ENCODE measurements around the gene SLC12A7. TPM values are rescaled to one million over a fixed set of nuclear protein-coding genes. Genes with fewer than 3 reads are reported as not detected.

SLC12A7 gene
- total and polyA plus RNA-seq, 7 experiments from 2014 or later, result 6.4 to 101 (median 61.9) TPM

DNA sequence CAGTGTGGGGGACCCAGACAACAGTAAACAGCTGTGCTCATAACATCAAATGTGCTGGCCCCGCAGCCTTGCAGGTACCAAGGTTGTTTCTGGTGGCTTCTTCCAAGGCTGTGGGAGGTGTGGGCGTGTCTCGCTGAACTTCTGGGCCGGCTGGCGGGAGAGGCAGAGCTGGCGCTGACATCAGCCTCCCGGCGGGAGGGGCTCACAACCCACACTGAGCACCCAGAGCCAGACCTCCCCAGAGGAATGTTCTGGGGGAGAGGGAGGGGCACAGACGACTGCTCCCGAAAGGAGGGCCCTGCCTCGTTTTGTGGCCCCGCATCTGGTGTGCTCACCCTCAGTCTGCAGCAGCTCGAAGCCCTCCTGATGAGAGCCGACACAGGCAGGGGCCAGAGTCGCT, 6.9 kb upstream of the SLC12A7 start:
- H3K36me3 Mint-ChIP-seq, result no peaks in the 10 kb centered on the region
- CTCF ChIA-PET, result no interaction called here
- no peak overlapping the region for H3K4me3 ChIP-seq (ENCODE audit: low read length)
- H3K9me3 ChIP-seq (ENCODE audit: control insufficient read depth in 2 of 3, low read length in 3 of 3), result no peaks in the 10 kb centered on the region
- H3K4me3 Mint-ChIP-seq, result no peak overlapping the region
- intact Hi-C loops (cut with micrococcal nuclease), result no loop called here
- ATAC-seq (no peak), DNase-seq (no peak)
- no peaks in the 10 kb centered on the region for H3K9me3 Mint-ChIP-seq
- H3K27me3 ChIP-seq (ENCODE audit: control insufficient read depth in 2 of 2, insufficient read depth in 2 of 2, low read length in 2 of 2), result no peaks in the 10 kb centered on the region
- H3K27me3 Mint-ChIP-seq, result peaks cover 0 to 7% (median 0%) of the 10 kb centered on the region in 5 donors
- peaks cover 0 to 8% (median 3%) of the 10 kb centered on the region in 7 donors for H3K4me1 Mint-ChIP-seq
- H3K27ac ChIP-seq (ENCODE audit: low read depth, low read length), result no peak overlapping the region
- POLR2A ChIA-PET, result no interaction called here
- H3K36me3 ChIP-seq (ENCODE audit: control insufficient read depth in 2 of 3, insufficient read depth in 3 of 3, low read length in 3 of 3), result no peaks in the 10 kb centered on the region
- H3K4me1 ChIP-seq (ENCODE audit: control insufficient read depth in 2 of 2, insufficient read depth in 2 of 2, low read length in 2 of 2), result no peaks in the 10 kb centered on the region
- no peak overlapping the region for H3K27ac Mint-ChIP-seq

- Histone ChIP-seq H3K4me3 (ENCODE audit: low read length) (no peak overlapping the region), H3K4me1 (ENCODE audit: control insufficient read depth in 2 of 2, insufficient read depth in 2 of 2, low read length in 2 of 2) (no peaks in the 10 kb centered on the region), H3K36me3 (ENCODE audit: control insufficient read depth in 2 of 3, insufficient read depth in 3 of 3, low read length in 3 of 3) (no peaks in the 10 kb centered on the region), H3K27me3 (ENCODE audit: control insufficient read depth in 2 of 2, insufficient read depth in 2 of 2, low read length in 2 of 2) (no peaks in the 10 kb centered on the region), H3K9me3 (ENCODE audit: control insufficient read depth in 2 of 3, low read length in 3 of 3) (no peaks in the 10 kb centered on the region), H3K27ac (ENCODE audit: low read depth, low read length) (no peak overlapping the region)
- Mint-ChIP-seq H3K9me3 (no peaks in the 10 kb centered on the region), H3K4me3 (no peak overlapping the region), H3K27me3 (peaks cover 0 to 7% (median 0%) of the 10 kb centered on the region in 5 donors), H3K27ac (peak overlapping the region in 1 of 9 donors; percentile 82), H3K4me1 (peaks cover 0 to 8% (median 3%) of the 10 kb centered on the region in 7 donors), H3K36me3 (no peaks in the 10 kb centered on the region)
- DNase-seq (no peak), ATAC-seq (no peak)
- ChIA-PET POLR2A (interaction anchor here (0.5 to 1.3 kb wide), 2 partner anchors 13 to 654 kb away, joined by 3 to 4 read pairs; no protein-coding TSS in a partner anchor), CTCF (no interaction called here)
- intact Hi-C loops (cut with micrococcal nuclease), result no loop called here
Observed at GRCh38 chr5:1118231-1118698, 6.4 kb upstream of the SLC12A7 start.

DNA sequence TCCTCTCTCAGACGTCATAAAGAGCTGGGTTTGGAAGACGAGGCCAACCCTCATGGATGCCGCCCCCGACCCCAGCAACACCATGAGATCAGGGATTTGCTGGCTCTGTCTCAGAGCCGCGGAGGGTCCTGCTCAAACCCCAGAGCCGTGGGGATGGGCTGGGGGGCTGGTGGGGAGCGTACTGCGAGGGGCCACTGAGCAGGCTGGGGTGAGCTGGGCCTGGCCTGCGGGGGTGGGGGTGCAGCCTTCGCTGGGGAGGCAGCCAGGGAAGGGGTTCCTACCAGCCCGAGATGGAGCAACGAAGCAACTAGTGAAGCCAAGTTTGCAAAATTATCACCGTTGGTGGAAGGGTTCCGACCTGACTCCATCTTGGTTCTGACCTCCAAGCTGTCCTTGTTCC, 5.1 kb upstream of the SLC12A7 start:
- H3K4me3 ChIP-seq (ENCODE audit: low read length), result no peak overlapping the region
- DNase-seq (no peak), ATAC-seq (no peak)
- H3K9me3 ChIP-seq (ENCODE audit: control insufficient read depth in 2 of 3, low read length in 3 of 3), result no peaks in the 10 kb centered on the region
- no peaks in the 10 kb centered on the region for H3K36me3 ChIP-seq (ENCODE audit: control insufficient read depth in 2 of 3, insufficient read depth in 3 of 3, low read length in 3 of 3)
- no peaks in the 10 kb centered on the region for H3K27me3 ChIP-seq (ENCODE audit: control insufficient read depth in 2 of 2, insufficient read depth in 2 of 2, low read length in 2 of 2)
- POLR2A ChIA-PET, result interaction anchor here (1.3 kb wide), 1 partner anchor 12 kb away, joined by 4 read pairs; no protein-coding TSS in a partner anchor
- Mint-ChIP-seq H3K27ac (peak overlapping the region in 1 of 9 donors; percentile 65), H3K27me3 (peaks cover 0 to 7% (median 0%) of the 10 kb centered on the region in 5 donors), H3K36me3 (no peaks in the 10 kb centered on the region), H3K4me1 (peaks cover 0 to 8% (median 4%) of the 10 kb centered on the region in 7 donors), H3K4me3 (no peak overlapping the region), H3K9me3 (no peaks in the 10 kb centered on the region)
- no peaks in the 10 kb centered on the region for H3K4me1 ChIP-seq (ENCODE audit: control insufficient read depth in 2 of 2, insufficient read depth in 2 of 2, low read length in 2 of 2)
- intact Hi-C loops (cut with micrococcal nuclease), result no loop called here
- CTCF ChIA-PET, result no interaction called here
- H3K27ac ChIP-seq (ENCODE audit: low read depth, low read length), result no peak overlapping the region

- no peak for DNase-seq
- intact Hi-C loops (cut with micrococcal nuclease), result no loop called here
- Histone ChIP-seq H3K27ac (ENCODE audit: low read depth, low read length) (no peak overlapping the region), H3K27me3 (ENCODE audit: control insufficient read depth in 2 of 2, insufficient read depth in 2 of 2, low read length in 2 of 2) (no peaks in the 10 kb centered on the region), H3K9me3 (ENCODE audit: control insufficient read depth in 2 of 3, low read length in 3 of 3) (no peaks in the 10 kb centered on the region), H3K4me1 (ENCODE audit: control insufficient read depth in 2 of 2, insufficient read depth in 2 of 2, low read length in 2 of 2) (no peaks in the 10 kb centered on the region), H3K4me3 (ENCODE audit: low read length) (no peak overlapping the region), H3K36me3 (ENCODE audit: control insufficient read depth in 2 of 3, insufficient read depth in 3 of 3, low read length in 3 of 3) (peaks cover 0 to 3% (median 0%) of the 10 kb centered on the region in 3 experiments)
- Mint-ChIP-seq H3K4me1 (peaks cover 0 to 8% (median 4%) of the 10 kb centered on the region in 7 donors), H3K27ac (no peak overlapping the region), H3K4me3 (no peak overlapping the region), H3K27me3 (peaks cover 0 to 7% (median 0%) of the 10 kb centered on the region in 5 donors), H3K9me3 (no peaks in the 10 kb centered on the region), H3K36me3 (no peaks in the 10 kb centered on the region)
- ChIA-PET POLR2A (no interaction called here), CTCF (no interaction called here)
- no peak for ATAC-seq
Observed at GRCh38 chr5:1116109-1116740, 4.4 kb upstream of the SLC12A7 start.

DNA sequence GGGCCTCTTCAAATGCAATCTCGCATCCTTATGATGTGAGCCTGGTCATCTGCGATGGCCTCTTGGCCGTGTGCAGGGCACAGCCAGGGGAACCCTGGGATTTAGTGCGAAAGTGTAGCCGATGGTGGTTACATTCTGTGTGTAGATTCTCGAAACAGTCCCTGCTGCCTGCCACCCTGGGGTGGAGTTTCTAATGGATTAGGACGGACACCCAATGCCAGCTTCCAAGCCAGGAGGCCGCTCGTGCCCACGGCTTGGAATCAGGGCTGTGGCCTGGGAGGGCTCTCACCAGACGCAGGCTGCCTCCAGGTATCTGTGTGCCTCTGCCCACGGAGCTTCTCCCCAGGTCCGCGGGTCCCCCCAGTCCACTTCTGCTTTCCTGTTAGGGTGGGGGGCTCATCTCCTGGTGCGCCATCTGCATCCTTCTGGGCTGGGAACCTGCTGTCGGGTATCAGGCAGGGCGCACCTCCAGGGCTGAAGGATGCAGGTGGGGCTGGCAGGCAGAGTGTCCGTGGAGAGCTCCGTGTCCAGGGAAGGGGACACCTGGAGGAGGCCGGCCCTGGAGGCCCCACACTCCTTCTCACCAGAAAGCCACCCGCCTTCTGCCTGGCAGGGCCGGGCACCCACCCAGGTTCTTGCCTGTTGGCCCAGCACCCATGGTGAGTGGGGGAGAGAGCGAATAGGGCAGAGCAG, 3.4 kb upstream of the SLC12A7 start:
- Mint-ChIP-seq H3K4me3 (no peak overlapping the region), H3K4me1 (peaks cover 2 to 14% (median 7%) of the 10 kb centered on the region in 7 donors), H3K36me3 (peaks cover 0 to 1% (median 0%) of the 10 kb centered on the region in 5 donors), H3K27ac (peak overlapping the region in 1 of 9 donors; percentile 56), H3K9me3 (no peaks in the 10 kb centered on the region), H3K27me3 (peaks cover 0 to 7% (median 0%) of the 10 kb centered on the region in 5 donors)
- Histone ChIP-seq H3K9me3 (ENCODE audit: control insufficient read depth in 2 of 3, low read length in 3 of 3) (no peaks in the 10 kb centered on the region), H3K4me1 (ENCODE audit: control insufficient read depth in 2 of 2, insufficient read depth in 2 of 2, low read length in 2 of 2) (peaks cover 5% of the 10 kb centered on the region in 2 donors), H3K4me3 (ENCODE audit: low read length) (no peak overlapping the region), H3K27me3 (ENCODE audit: control insufficient read depth in 2 of 2, insufficient read depth in 2 of 2, low read length in 2 of 2) (no peaks in the 10 kb centered on the region), H3K36me3 (ENCODE audit: control insufficient read depth in 2 of 3, insufficient read depth in 3 of 3, low read length in 3 of 3) (peaks cover 0 to 7% (median 0%) of the 10 kb centered on the region in 3 experiments), H3K27ac (ENCODE audit: low read depth, low read length) (no peak overlapping the region)
- CTCF ChIA-PET, result no interaction called here
- POLR2A ChIA-PET, result no interaction called here
- DNase-seq, result no peak
- intact Hi-C loops (cut with micrococcal nuclease), result no loop called here
- ATAC-seq, result no peak

- Histone ChIP-seq H3K27me3 (ENCODE audit: control insufficient read depth in 2 of 2, insufficient read depth in 2 of 2, low read length in 2 of 2) (no peaks in the 10 kb centered on the region), H3K4me1 (ENCODE audit: control insufficient read depth in 2 of 2, insufficient read depth in 2 of 2, low read length in 2 of 2) (peaks cover 5 to 8% of the 10 kb centered on the region in 2 donors), H3K36me3 (ENCODE audit: control insufficient read depth in 2 of 3, insufficient read depth in 3 of 3, low read length in 3 of 3) (peaks cover 0 to 7% (median 0%) of the 10 kb centered on the region in 3 experiments), H3K4me3 (ENCODE audit: low read length) (no peak overlapping the region), H3K27ac (ENCODE audit: low read depth, low read length) (no peak overlapping the region), H3K9me3 (ENCODE audit: control insufficient read depth in 2 of 3, low read length in 3 of 3) (no peaks in the 10 kb centered on the region)
- ChIA-PET POLR2A (no interaction called here), CTCF (no interaction called here)
- Mint-ChIP-seq H3K36me3 (peaks cover 0 to 3% (median 0%) of the 10 kb centered on the region in 5 donors), H3K27me3 (peaks cover 0 to 7% (median 0%) of the 10 kb centered on the region in 5 donors), H3K4me1 (peaks cover 6 to 26% (median 15%) of the 10 kb centered on the region in 7 donors), H3K27ac (peak overlapping the region in 2 of 9 donors; percentile 22 to 56), H3K9me3 (no peaks in the 10 kb centered on the region), H3K4me3 (peak overlapping the region in 8 of 10 donors; percentile 23 to 76 (median 39))
- ATAC-seq, result no peak
- DNase-seq, result no peak
- intact Hi-C loops (cut with micrococcal nuclease), result loop anchor here (5.0 kb wide), 2 partner anchors 273 to 688 kb away; partner anchors contain the start of gene NDUFS6 (in 1 of the 2)
Observed at GRCh38 chr5:1113805-1114586, 2.1 kb upstream of the SLC12A7 start.
